Putamen (tissue), 1 donor: Measurements from ENCODE around the gene OR52B6.
"Not testable (repeated sequence)": the region's sequence is repeated elsewhere in the genome, so short reads cannot be mapped to it uniquely, and the experiment has no call there.

ENCODE experiments used
- DNase-seq: peaks from one replicate; pipeline ENCODE4 v3.0.0-alpha.2; 2016; ENCODE audit warnings: low spot score

OR52B6 gene, protein sequence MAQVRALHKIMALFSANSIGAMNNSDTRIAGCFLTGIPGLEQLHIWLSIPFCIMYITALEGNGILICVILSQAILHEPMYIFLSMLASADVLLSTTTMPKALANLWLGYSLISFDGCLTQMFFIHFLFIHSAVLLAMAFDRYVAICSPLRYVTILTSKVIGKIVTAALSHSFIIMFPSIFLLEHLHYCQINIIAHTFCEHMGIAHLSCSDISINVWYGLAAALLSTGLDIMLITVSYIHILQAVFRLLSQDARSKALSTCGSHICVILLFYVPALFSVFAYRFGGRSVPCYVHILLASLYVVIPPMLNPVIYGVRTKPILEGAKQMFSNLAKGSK

DNA sequence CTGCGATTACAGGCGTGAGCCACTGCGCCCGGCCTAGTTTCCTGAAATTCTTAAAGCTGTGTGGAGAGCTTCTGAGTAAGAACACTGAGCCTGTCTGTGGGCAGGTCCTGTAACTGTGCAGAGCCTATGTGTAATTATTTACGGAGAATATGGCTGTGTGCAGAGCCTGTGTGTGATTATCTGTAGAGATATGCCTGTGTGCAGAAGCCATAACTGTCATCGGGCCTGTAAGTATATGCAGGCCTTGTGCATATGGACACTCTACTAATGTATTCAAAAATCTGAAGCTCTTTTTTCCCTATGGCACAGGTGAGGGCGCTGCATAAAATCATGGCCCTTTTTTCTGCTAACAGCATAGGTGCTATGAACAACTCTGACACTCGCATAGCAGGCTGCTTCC is at the start of gene OR52B6:
Gene OR52B6 (plus strand): TSS at position 301 of the 400 bp plus-strand sequence. CDS start 0 bp downstream, at position 301.
- DNase-seq, result no peak

- no peak for DNase-seq
Observed at GRCh38 chr11:5531053-5531831, 49.4 kb upstream of the OR52B6 start.

DNA sequence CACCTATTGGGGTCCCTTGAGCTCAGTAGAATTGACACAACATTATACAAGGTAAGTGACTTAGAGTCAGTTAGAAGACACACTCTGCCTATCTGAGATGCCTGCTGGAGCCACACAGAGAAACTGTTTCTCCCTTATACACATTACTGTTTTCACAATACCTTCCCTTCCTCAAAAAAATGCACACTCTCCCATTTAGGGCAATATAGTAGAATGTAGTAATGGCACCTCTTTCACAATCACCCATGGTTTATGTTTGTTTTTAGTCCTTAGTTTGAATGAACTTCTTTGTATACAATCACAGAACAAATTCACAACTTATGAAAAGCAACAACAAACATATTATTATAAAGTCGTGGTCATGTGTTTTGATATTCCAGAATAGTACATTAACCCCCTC is 46.6 kb upstream of the OR52B6 start:
- no peak for DNase-seq

DNA sequence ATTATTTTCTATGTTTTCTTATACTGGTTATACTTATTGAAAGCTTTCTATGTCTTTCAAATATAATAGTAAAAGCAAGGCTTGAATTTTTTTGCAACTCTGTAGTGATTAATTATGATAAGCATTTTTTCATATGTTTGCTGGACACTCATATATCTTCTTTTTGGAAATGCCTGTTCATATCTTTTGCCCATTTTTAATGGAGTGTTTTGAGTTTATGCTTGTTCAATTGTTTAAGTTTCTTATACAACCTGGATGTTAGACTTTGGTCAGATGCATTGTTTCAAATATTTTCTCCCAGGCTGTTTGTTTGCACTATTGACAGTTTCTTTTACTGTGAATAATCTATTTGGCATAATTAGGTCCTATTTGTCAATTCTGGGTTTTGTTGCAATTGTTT is 44.2 kb upstream of the OR52B6 start:
- no peak for DNase-seq

- no peak for DNase-seq
Observed at GRCh38 chr11:5541427-5541826, 39.2 kb upstream of the OR52B6 start.

- DNase-seq, result no peak
Observed at GRCh38 chr11:5546457-5546856, 34.2 kb upstream of the OR52B6 start.

DNA sequence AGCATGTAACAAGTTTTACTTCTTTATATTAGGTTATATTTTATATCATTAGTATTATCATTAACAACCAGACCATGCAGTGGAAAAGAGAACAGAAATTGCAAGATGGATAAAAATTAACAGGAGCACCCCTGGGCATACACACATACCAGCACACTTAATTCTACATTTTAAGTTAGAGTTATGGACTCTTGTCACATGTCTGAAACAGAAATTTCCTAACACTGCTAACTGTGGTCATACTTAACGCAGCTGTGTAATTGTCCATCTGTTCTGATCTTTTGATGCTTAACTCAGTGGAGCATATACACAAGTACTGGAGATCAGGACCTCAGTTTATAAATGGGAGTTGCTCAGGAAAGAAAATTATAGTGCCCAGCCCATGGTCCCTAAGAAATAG is 32.7 kb upstream of the OR52B6 start:
- no peak for DNase-seq

DNA sequence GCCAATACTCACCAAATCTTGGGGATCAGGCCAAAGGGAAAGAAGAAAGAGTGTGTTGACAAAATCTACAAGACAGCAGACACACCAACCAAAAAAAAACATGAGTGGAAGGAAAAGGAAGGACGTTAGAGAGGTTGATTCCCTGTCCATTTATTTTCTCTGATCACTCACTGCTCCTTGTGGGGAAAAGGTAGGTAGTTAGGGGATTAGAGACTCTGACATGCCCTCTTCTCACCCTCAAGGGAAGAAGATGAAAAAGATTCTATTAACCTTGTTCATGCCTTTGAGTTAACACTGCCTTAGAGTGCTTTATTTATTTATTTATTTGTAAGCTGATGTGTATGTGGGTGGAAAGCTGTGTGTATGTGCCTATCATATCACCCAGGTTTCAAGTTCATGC is 32.2 kb upstream of the OR52B6 start, which contains the start of gene OR52H1:
Gene OR52H1 (minus strand): TSS at position 101 of the 400 bp plus-strand sequence. CDS start 3,035 bp downstream, outside the sequence.
- DNase-seq, result no peak

- DNase-seq, result no peak
Observed at GRCh38 chr11:5550440-5551095, 30.1 kb upstream of the OR52B6 start.

GRCh38 chr11:5553343-5553742 is 27.3 kb upstream of the OR52B6 start:
- no peak for DNase-seq

DNA sequence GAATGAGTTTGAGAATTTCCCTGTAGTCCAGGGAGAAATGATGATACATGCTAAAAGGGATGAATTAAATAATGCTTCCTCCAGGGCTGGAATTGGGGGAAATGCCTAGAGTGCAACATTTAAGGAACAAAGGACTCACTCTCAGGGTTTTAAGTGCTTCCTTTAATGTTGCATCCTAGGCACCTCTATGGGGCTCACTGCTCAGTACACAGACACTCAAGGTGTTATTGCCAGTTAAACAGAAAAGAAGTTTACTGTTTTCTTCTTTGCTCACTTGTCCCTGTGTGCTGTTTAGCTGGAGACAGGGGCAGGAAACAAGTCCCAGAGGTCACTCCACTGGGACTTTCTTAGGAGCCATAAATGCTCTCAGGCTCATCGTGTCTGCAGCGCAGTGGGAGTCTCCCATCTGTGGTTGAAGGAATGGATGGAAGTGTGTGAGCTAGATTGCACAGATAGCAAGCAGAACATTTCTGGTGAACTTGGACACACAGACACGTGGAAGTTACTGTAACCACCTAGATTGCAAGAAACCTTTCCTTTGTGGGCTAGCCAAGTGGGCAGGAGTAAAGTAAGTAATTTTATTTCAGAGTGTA is 24.0 kb upstream of the OR52B6 start:
- no peak for DNase-seq

DNA sequence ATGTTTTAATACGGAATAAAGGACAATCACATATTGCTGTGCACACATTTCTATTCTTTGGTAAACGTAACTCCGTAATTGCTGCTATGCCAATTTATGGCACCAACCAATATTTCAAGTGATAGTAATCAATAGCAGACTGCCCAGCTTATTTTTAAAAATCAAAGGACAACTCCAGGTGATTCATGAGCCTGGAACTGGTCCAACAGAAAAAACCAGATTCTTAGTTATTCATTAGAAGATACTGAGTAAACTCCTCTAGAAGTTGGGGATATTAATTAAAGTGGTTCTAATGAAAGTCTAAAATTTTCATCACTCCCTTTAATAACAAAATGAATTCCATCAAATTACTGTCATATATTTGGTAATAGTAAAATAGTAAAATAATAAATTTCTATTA is 22.9 kb upstream of the OR52B6 start:
- no peak for DNase-seq

DNA sequence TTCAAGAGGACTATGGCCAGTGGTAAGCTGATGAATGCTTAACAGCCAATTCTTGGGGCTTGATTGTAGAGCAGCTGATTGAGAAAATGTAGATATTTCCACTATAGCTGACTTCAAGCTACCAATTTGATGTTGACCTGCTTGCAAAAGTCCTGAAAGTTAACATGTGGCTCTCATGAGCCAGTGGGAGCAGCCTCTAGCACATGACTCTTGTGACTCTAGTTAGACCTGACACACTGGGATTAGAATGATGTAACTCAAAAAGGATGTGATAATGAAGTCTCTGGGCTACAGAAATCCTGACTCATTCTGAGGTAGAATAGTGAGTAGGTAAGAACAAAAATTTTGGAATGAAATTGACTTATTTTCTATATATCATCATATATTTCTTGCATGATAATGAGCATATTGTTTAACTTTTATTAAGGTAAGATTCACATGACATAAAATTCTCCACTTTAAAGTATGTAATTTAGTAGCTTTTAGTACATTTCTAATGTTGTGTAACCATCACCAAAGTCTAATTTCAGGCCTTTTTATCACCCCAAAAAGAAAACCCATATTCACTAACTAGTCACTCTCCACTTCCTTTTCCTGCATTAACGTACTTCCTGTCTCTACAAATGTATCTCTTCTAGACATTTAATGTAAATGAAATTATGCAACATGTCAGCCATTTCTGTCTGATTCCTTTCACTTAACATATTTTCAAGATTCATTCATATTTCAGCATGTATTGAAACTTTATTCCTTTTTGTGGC is 16.2 kb upstream of the OR52B6 start:
- DNase-seq, result no peak

- DNase-seq, result no peak
Observed at GRCh38 chr11:5574654-5575053, 6.0 kb upstream of the OR52B6 start.

DNA sequence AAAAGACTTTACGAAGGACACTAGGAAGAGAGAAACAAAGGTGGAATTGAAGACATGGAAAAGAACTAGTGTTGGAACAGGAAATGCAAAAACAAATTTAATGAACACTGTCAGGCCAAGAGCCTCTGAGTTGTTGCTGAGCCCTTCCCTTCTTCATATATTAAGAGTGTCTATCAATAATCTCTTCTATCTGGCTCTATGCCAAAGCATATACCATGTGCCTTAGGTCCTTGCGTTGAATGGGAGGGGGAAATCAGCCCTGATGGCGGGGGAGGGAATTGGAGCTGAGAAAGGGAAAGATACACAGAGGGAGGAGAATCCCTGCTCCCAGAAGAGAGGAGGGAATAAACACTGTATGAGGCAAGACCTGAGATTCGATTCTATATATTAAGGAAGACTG is 5.5 kb upstream of the OR52B6 start:
- DNase-seq, result no peak

DNA sequence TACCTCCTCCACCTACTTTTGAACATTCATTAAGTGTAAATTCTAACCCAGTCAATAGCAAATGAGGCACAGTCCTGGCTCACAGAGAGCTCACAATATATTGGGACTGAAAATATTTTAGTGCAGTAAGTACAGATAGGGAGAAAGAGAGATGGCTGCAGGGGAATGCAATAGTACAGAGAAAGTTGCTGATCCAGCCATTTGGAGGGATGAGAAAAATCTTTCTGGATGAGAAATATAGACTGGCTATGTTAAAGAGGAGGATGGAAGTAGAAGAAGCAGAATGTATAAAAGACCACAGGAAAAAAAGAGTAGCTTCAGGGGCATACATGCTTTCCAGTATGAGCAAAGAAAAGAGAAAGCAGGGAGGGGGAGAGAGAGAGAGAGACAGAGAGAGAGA is 3.6 kb upstream of the OR52B6 start:
- DNase-seq, result no peak

GRCh38 chr11:5581014-5581413 is 337 bp downstream of the OR52B6 start:
- no peak for DNase-seq

GRCh38 chr11:5584458-5584857 is 3.8 kb downstream of the OR52B6 start:
- DNase-seq, result not testable (repeated sequence)

DNA sequence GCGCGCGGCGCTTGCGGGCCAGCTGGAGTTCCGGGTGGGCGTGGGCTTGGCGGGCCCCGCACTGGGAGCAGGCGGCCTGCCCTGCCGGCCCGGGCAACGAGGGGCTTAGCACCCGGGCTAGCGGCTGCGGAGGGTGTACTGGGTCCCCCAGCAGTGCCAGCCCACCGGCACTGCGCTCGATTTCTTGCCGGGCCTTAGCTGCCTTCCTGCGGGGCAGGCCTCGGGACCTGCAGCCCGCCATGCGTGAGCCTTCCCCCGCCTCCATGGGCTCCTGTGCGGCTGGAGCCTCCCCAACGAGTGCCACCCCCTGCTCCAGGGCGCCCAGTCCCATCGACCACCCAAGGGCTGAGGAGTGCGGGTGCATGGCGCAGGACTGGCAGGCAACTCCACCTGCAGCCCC is 9.2 kb downstream of the OR52B6 start:
- not testable (repeated sequence) for DNase-seq

GRCh38 chr11:5591613-5592012 is 10.9 kb downstream of the OR52B6 start:
- DNase-seq, result no peak

- no peak for DNase-seq
Observed at GRCh38 chr11:5592615-5593014, 11.9 kb downstream of the OR52B6 start.

DNA sequence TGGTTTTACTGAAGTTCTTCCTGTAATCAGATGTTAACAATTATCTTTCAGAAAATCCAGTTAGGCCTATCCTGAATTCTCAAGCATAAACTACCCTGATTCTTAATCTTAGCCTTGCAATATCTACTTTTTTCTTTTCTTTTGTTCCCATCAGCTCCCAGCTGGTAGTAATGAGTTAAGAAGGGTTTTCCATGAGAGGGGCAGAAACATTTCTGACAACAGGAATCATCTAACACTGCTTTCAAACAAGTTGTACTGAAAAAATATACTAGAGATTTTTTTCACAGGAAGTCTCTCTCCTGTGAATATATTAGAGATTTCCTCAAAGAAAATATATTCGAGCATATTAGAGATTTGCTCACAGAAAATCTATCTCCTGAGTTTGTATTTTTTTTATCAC is 12.5 kb downstream of the OR52B6 start:
- no peak for DNase-seq
